Testis (tissue), 2 donors: Measurements from ENCODE around the gene TMEM81.

Experiments used
- POLR2A ChIP-seq: fragments of 450-650 bp; IDR thresholded peaks from one replicate; pipeline ENCODE4 v1.6.1; 2017; ENCODE audit warnings: antibody characterized with exemption, mild to moderate bottlenecking, moderate library complexity
- TF ChIP-seq, protein P1 (sequence below), 3 experiments: fragments of 450-650 bp in 2 of 3; fragments of 200-600 bp in 1 of 3; sonication (generic) in 1 of 3; IDR thresholded peaks; one replicate each; pipeline ENCODE4 v1.5.1; 2016 to 2019; ENCODE audit warnings: antibody characterized with exemption in 3 of 3, mild to moderate bottlenecking in 2 of 3, moderate library complexity in 1 of 3

DNA sequence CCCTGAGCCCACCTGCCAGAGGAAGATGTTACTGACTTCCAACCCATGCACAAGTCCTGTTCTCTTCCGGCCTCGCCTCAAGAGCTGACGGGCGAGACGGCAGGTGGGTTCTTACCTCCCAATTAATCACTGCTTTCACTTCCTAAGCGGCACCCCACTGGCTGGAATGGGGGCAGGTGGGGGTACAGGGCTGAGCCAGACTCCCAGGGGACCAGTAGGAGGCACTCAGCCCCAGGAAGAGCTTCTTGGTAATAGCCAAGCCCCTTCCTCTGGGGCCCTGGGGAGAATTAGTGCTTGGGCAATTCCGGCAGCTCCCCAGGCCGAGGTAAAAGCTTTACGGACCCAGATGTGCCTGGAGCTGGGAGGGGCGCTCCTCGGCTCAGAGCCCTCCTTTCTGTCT, 31.6 kb downstream of the TMEM81 start:
- TF ChIP-seq, protein P1, sequence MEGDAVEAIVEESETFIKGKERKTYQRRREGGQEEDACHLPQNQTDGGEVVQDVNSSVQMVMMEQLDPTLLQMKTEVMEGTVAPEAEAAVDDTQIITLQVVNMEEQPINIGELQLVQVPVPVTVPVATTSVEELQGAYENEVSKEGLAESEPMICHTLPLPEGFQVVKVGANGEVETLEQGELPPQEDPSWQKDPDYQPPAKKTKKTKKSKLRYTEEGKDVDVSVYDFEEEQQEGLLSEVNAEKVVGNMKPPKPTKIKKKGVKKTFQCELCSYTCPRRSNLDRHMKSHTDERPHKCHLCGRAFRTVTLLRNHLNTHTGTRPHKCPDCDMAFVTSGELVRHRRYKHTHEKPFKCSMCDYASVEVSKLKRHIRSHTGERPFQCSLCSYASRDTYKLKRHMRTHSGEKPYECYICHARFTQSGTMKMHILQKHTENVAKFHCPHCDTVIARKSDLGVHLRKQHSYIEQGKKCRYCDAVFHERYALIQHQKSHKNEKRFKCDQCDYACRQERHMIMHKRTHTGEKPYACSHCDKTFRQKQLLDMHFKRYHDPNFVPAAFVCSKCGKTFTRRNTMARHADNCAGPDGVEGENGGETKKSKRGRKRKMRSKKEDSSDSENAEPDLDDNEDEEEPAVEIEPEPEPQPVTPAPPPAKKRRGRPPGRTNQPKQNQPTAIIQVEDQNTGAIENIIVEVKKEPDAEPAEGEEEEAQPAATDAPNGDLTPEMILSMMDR (IDR thresholded peaks at IDR 0.05), result no peak
- TF ChIP-seq POLR2A, result no peak
